Keratinocyte (primary cell): Measurements from ENCODE around the gene RPRD1B. TPM values are rescaled to one million over a fixed set of nuclear protein-coding genes. Genes with fewer than 3 reads are reported as not detected.
A peak's percentile ranks its signal among the peaks of the same experiment; 100 is the strongest.

Experiments used
- DNase-seq: peaks from one replicate; pipeline ENCODE4 v3.0.0-alpha.2; 2011; ENCODE audit warnings: low read depth, missing footprints, low spot score
- FAIRE-seq: peaks from 2 replicates; lab custom pipeline; 2011; peaks lifted over from hg19 to GRCh38; lab: Jason Lieb, UNC
- H2AFZ ChIP-seq: 2 replicates; pipeline ENCODE4 v1.6.0; 2012; ENCODE audit warnings: low read length, control low read depth, inconsistent platforms; ENCODE audit not compliant: control insufficient read depth
- H3K27ac ChIP-seq: 2 replicates; pipeline ENCODE4 v1.5.1; 2011; ENCODE audit warnings: low read length; ENCODE audit not compliant: control insufficient read depth, insufficient read depth
- H3K27me3 ChIP-seq: 3 replicates; pipeline ENCODE4 v1.6.0; 2011; ENCODE audit warnings: low read length; ENCODE audit not compliant: control insufficient read depth, insufficient read depth; ENCODE audit errors: extremely low read depth
- H3K36me3 ChIP-seq, 2 experiments: 2 replicates in 1 of 2; 3 replicates in 1 of 2; pipeline ENCODE4 v1.5.1; 2011; ENCODE audit warnings: low read length in 2 of 2, mild to moderate bottlenecking in 1 of 2; ENCODE audit not compliant: control insufficient read depth in 2 of 2, insufficient read depth in 2 of 2; ENCODE audit errors: extremely low read depth in 1 of 2
- H3K4me1 ChIP-seq: 3 replicates; pipeline ENCODE4 v1.5.1; 2011; ENCODE audit warnings: low read length; ENCODE audit not compliant: control insufficient read depth, insufficient read depth; ENCODE audit errors: extremely low read depth
- H3K4me2 ChIP-seq: 3 replicates; pipeline ENCODE4 v1.6.0; 2011; ENCODE audit warnings: low read depth, low read length; ENCODE audit not compliant: control insufficient read depth, insufficient read depth; ENCODE audit errors: extremely low read depth
- H3K4me3 ChIP-seq, 3 experiments: fragments of 200-600 bp in 1 of 3; sonication (generic) in 1 of 3; 2 replicates in 2 of 3; 3 replicates in 1 of 3; pipeline ENCODE4 v1.5.1; 2011 to 2016; ENCODE audit warnings: low read length in 3 of 3, mild to moderate bottlenecking in 3 of 3, control low read depth in 2 of 3, inconsistent platforms in 1 of 3, low read depth in 1 of 3, mixed read lengths in 1 of 3, mixed run types in 1 of 3, moderate library complexity in 1 of 3; ENCODE audit not compliant: control insufficient read depth in 2 of 3, insufficient read depth in 2 of 3; ENCODE audit errors: extremely low read depth in 1 of 3
- H3K79me2 ChIP-seq: 2 replicates; pipeline ENCODE4 v1.6.0; 2012; ENCODE audit warnings: low read length; ENCODE audit not compliant: control insufficient read depth, insufficient read depth
- H3K9ac ChIP-seq: 3 replicates; pipeline ENCODE4 v1.6.0; 2011; ENCODE audit warnings: low read length; ENCODE audit not compliant: control insufficient read depth, insufficient read depth; ENCODE audit errors: extremely low read depth
- H3K9me1 ChIP-seq: 3 replicates; pipeline ENCODE4 v1.6.0; 2011; ENCODE audit warnings: low read length; ENCODE audit not compliant: control insufficient read depth, insufficient read depth; ENCODE audit errors: extremely low read depth
- H3K9me3 ChIP-seq: 2 replicates; pipeline ENCODE4 v1.5.1; 2012; ENCODE audit warnings: low read depth, low read length; ENCODE audit not compliant: control insufficient read depth
- H4K20me1 ChIP-seq: 3 replicates; pipeline ENCODE4 v1.6.0; 2011; ENCODE audit warnings: low read length; ENCODE audit not compliant: control insufficient read depth, insufficient read depth; ENCODE audit errors: extremely low read depth
- EZH2 ChIP-seq: IDR thresholded peaks from one replicate; pipeline ENCODE4 v1.6.1; 2012; ENCODE audit warnings: inconsistent platforms, mild to moderate bottlenecking, low read length, moderate library complexity
- dilution Hi-C: fragments of 300-500 bp; cut with MboI; formaldehyde crosslinking; loops from one replicate; pipeline ENCODE4 v1.7.0; 2020; ENCODE audit warnings: low sequenced_read_pairs; ENCODE audit not compliant: extremely low pct_ligation_motif_present
- polyA plus RNA-seq, 5 experiments: library from polyadenylated mRNA; depleted of rRNA in 3 of 5; stranded (reverse) in 3 of 5; stranded (forward) in 1 of 5; unstranded in 1 of 5; fragments of >200 nt; gene quantifications; 1 replicate in 1 of 5; 2 replicates in 3 of 5; 3 replicates in 1 of 5; pipeline versions ENCODE4 v1.2.1 to v1.2.3, GENCODE V29; 2011 to 2012; ENCODE audit warnings: missing spikeins in 2 of 5, low read depth in 1 of 5, low replicate concordance in 1 of 5
- TF ChIP-seq, protein P1 (sequence below), 3 experiments: IDR thresholded peaks in 1 of 3; conservative IDR thresholded peaks in 1 of 3; optimal IDR thresholded peaks in 1 of 3; 2 replicates in 2 of 3; 3 replicates in 1 of 3; pipeline versions ENCODE3 to v1.5.1; 2011; ENCODE audit warnings: low read length in 3 of 3, mild to moderate bottlenecking in 3 of 3, moderate library complexity in 2 of 3, control low read depth in 1 of 3, inconsistent platforms in 1 of 3; ENCODE audit not compliant: insufficient read depth in 2 of 3; ENCODE audit errors: extremely low read depth in 1 of 3

Gene RPRD1B
- polyA plus RNA-seq, 1 donor (not counting 4 experiments of a cell fraction or from before 2014, with no cell fraction given): 19.9 TPM

DNA sequence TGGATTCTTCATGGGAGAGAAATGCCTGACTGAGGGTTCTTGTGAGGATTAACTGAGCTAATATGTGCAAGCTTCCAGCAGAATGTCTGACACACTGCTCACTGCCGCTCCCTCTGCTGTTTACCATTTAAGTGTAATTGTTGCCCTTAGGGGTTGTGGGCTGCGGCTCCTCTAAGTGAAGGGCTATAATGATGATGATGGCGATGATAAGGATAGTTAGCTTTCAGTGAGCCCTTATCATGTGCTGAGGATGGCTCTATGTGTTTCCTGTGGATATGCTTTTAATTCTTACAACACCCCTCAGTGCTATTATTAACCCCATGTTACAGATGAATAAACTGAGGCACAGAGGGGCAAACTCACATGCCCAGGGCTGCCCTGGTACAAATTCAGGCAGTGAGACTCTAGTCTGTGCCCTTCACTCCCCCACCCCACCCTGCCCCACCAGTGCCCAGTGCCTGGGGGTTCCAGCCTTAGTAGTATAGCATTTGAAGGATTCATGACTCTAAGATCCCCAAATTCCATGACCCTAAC, 98.1 kb downstream of the RPRD1B start:
- no peaks in the 10 kb centered on the region for H3K9me1 ChIP-seq
- H2AFZ ChIP-seq: no peak overlapping the region
- peaks cover 0 to 2% of the 10 kb centered on the region in 2 experiments for H3K36me3 ChIP-seq
- no peak overlapping the region for H3K4me2 ChIP-seq
- no peak overlapping the region for H3K4me3 ChIP-seq
- FAIRE-seq (peak; percentile 34), DNase-seq (no peak)
- dilution Hi-C loops: no loop called here
- no peak overlapping the region for H3K27ac ChIP-seq
- peaks cover 17% of the 10 kb centered on the region for H3K4me1 ChIP-seq
- H4K20me1 ChIP-seq: no peaks in the 10 kb centered on the region
- no peaks in the 10 kb centered on the region for H3K79me2 ChIP-seq
- H3K9ac ChIP-seq: no peak overlapping the region
- H3K27me3 ChIP-seq: no peaks in the 10 kb centered on the region
- H3K9me3 ChIP-seq: no peaks in the 10 kb centered on the region
- TF ChIP-seq, protein P1, sequence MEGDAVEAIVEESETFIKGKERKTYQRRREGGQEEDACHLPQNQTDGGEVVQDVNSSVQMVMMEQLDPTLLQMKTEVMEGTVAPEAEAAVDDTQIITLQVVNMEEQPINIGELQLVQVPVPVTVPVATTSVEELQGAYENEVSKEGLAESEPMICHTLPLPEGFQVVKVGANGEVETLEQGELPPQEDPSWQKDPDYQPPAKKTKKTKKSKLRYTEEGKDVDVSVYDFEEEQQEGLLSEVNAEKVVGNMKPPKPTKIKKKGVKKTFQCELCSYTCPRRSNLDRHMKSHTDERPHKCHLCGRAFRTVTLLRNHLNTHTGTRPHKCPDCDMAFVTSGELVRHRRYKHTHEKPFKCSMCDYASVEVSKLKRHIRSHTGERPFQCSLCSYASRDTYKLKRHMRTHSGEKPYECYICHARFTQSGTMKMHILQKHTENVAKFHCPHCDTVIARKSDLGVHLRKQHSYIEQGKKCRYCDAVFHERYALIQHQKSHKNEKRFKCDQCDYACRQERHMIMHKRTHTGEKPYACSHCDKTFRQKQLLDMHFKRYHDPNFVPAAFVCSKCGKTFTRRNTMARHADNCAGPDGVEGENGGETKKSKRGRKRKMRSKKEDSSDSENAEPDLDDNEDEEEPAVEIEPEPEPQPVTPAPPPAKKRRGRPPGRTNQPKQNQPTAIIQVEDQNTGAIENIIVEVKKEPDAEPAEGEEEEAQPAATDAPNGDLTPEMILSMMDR (optimal IDR thresholded peaks at IDR 0.05 in 1 of 3, IDR thresholded peaks at IDR 0.05 in 1 of 3, conservative IDR thresholded peaks at IDR 0.05 in 1 of 3; ENCODE audit: extremely low read depth in 1 of 3, insufficient read depth in 2 of 3, low read length in 3 of 3): peak in 1 of 3 experiments; percentile 21
- TF ChIP-seq EZH2: no peak

DNA sequence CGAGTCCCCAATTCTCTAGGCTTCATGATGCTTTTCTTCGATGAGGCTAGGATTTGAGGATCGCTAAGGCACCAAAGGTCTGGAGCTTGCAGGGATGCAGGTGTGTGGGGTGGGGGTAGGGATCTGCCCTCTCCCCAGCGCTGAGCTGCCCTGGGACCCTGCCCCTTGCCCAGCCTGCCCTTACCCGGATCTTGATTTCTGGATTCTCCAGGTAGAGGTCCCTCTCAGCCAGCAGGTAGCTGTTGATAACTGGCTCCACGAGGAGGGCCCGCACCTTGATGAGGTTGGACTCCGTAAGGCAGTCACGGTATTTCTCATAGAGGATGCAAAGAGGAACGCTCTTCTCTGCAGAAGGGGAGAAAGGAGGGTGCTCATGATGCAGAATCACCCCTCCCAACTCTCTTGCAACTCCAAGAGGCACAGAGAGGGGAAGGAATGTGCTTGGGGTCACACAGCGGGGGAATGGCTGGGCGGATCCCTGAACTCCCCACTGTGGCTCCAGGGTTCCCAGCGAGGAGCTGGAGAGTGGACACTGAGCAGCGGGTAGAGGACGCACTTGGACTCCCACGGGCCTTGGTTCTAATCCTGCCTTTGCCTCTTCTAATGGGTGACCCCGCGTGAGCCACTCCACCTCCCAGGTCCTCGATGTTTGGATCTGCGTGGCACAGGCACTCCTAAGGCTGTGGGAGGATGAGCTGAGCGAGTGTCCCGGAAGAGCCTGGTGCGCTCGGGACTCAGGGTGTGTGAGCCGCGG, 98.8 kb downstream of the RPRD1B start:
- H3K36me3 ChIP-seq: peaks cover 0 to 2% of the 10 kb centered on the region in 2 experiments
- DNase-seq: no peak

More for the DNA sequence above, 98.8 kb downstream of the RPRD1B start:
- Histone ChIP-seq H3K4me1 (peaks cover 13% of the 10 kb centered on the region), H3K9ac (no peak overlapping the region), H3K79me2 (no peaks in the 10 kb centered on the region), H3K9me1 (no peaks in the 10 kb centered on the region), H3K4me2 (no peak overlapping the region), H3K27ac (no peak overlapping the region), H2AFZ (no peak overlapping the region), H3K4me3 (no peak overlapping the region), H3K9me3 (no peaks in the 10 kb centered on the region), H3K27me3 (no peaks in the 10 kb centered on the region), H4K20me1 (no peaks in the 10 kb centered on the region)
- FAIRE-seq: no peak
- TF ChIP-seq EZH2: no peak
- TF ChIP-seq, protein P1 (optimal IDR thresholded peaks at IDR 0.05 in 1 of 3, IDR thresholded peaks at IDR 0.05 in 1 of 3, conservative IDR thresholded peaks at IDR 0.05 in 1 of 3; ENCODE audit: extremely low read depth in 1 of 3, insufficient read depth in 2 of 3, low read length in 3 of 3): no peak
- dilution Hi-C loops: no loop called here
